HepG2 (cell line): ENCODE data around the gene CPT1A. TPM values are rescaled to one million over a fixed set of nuclear protein-coding genes. Genes with fewer than 3 reads are reported as not detected.

ENCODE experiments used
- CHCHD3 ChIP-seq: sonication (generic); formaldehyde crosslinking; IDR thresholded peaks from 2 replicates; pipeline ENCODE4 v1.8.0; 2022; ENCODE audit warnings: mild to moderate bottlenecking, missing genetic modification reagents, moderate library complexity
- FOXA3 ChIP-seq: IDR thresholded peaks from 2 replicates; pipeline ENCODE4 v1.6.1; 2016; ENCODE audit warnings: missing genetic modification reagents, missing compliant biosample characterization
- FOXO1 ChIP-seq: sonication (generic); formaldehyde crosslinking; IDR thresholded peaks from 2 replicates; pipeline ENCODE4 v1.4.0; 2020; ENCODE audit warnings: missing genetic modification reagents
- GABPA ChIP-seq, 2 experiments: IDR thresholded peaks; 2 replicates each; pipeline ENCODE4 v1.6.1; 2011 to 2016; ENCODE audit warnings: low read depth in 2 of 2, low read length in 1 of 2, missing biosample characterization in 1 of 2, missing genetic modification characterization in 1 of 2
- GFI1 ChIP-seq: sonication (generic); formaldehyde crosslinking; IDR thresholded peaks from 2 replicates; pipeline ENCODE4 v1.5.0; 2020; ENCODE audit warnings: missing genetic modification reagents, mild to moderate bottlenecking, borderline replicate concordance
- HNF4A ChIP-seq: sonication (generic); formaldehyde crosslinking; IDR thresholded peaks from 2 replicates; pipeline ENCODE4 v1.4.0; 2020; ENCODE audit warnings: missing genetic modification reagents
- MAFG ChIP-seq: sonication (generic); formaldehyde crosslinking; IDR thresholded peaks from 2 replicates; pipeline ENCODE4 v1.5.1; 2020; ENCODE audit warnings: mild to moderate bottlenecking, missing genetic modification reagents
- NFIB ChIP-seq: sonication (generic); formaldehyde crosslinking; IDR thresholded peaks from 2 replicates; pipeline ENCODE4 v1.9.0; 2021; ENCODE audit warnings: missing genetic modification reagents, mild to moderate bottlenecking, borderline replicate concordance
- NPAS2 ChIP-seq: sonication (generic); formaldehyde crosslinking; IDR thresholded peaks from 2 replicates; pipeline ENCODE4 v1.8.0; 2022; ENCODE audit warnings: mild to moderate bottlenecking, missing genetic modification reagents, borderline replicate concordance
- NR2C2 ChIP-seq: sonication (generic); formaldehyde crosslinking; IDR thresholded peaks from 2 replicates; pipeline ENCODE4 v1.4.0; 2020; ENCODE audit warnings: missing genetic modification reagents, mild to moderate bottlenecking, moderate library complexity, borderline replicate concordance
- RBM39 ChIP-seq: fragments of 200-400 bp; formaldehyde crosslinking; IDR thresholded peaks from one replicate; pipeline ENCODE4 v1.6.1; 2018; ENCODE audit warnings: antibody characterized with exemption, mild to moderate bottlenecking, low read depth, low read length; ENCODE audit not compliant: poor library complexity, severe bottlenecking
- RXRB ChIP-seq: IDR thresholded peaks from 2 replicates; pipeline ENCODE4 v1.6.1; 2016; ENCODE audit warnings: borderline replicate concordance, missing genetic modification reagents, missing compliant biosample characterization
- SMAD9 ChIP-seq: sonication (generic); formaldehyde crosslinking; IDR thresholded peaks from 2 replicates; pipeline ENCODE4 v1.5.1; 2020; ENCODE audit warnings: mild to moderate bottlenecking, missing genetic modification reagents
- ZBTB33 ChIP-seq: sonication (generic); formaldehyde crosslinking; IDR thresholded peaks from 2 replicates; pipeline ENCODE4 v1.4.0; 2020; ENCODE audit warnings: missing genetic modification reagents
- ZBTB37 ChIP-seq: sonication (generic); formaldehyde crosslinking; IDR thresholded peaks from 2 replicates; pipeline ENCODE4 v1.4.0; 2020; ENCODE audit warnings: mild to moderate bottlenecking, missing genetic modification reagents
- ZC3H4 ChIP-seq: sonication (generic); formaldehyde crosslinking; IDR thresholded peaks from 2 replicates; pipeline ENCODE4 v1.4.0; 2020; ENCODE audit warnings: missing genetic modification reagents, borderline replicate concordance
- ZFP1 ChIP-seq: IDR thresholded peaks from 2 replicates; pipeline ENCODE4 v1.6.1; 2016
- ZMAT3 ChIP-seq: sonication (generic); formaldehyde crosslinking; conservative IDR thresholded peaks from 2 replicates; pipeline ENCODE4 v1.7.0; 2021; ENCODE audit warnings: missing genetic modification reagents
- ZNF224 ChIP-seq: sonication (generic); formaldehyde crosslinking; IDR thresholded peaks from 2 replicates; pipeline ENCODE4 v1.5.0; 2020; ENCODE audit warnings: mild to moderate bottlenecking, missing genetic modification reagents
- ZNF232 ChIP-seq: sonication (generic); formaldehyde crosslinking; IDR thresholded peaks from 2 replicates; pipeline ENCODE4 v1.4.0; 2020; ENCODE audit warnings: missing genetic modification reagents, borderline replicate concordance
- ZNF839 ChIP-seq: sonication (generic); formaldehyde crosslinking; IDR thresholded peaks from 2 replicates; pipeline ENCODE4 v1.4.0; 2020; ENCODE audit warnings: missing genetic modification reagents, mild to moderate bottlenecking, borderline replicate concordance
- polyA plus RNA-seq, 8 experiments: library from polyadenylated mRNA; depleted of rRNA in 3 of 8; stranded (reverse) in 7 of 8; unstranded in 1 of 8; fragments of >200 nt; fragmentation: Illumina TruSeq in 4 of 8; extraction: Trizol in 4 of 8; gene quantifications; 2 replicates each; pipeline versions ENCODE4 v1.2.1 to v1.2.3, GENCODE V29; 2011 to 2016; ENCODE audit warnings: low read depth in 4 of 8, missing spikeins in 1 of 8, mixed read lengths in 1 of 8; ENCODE audit not compliant: insufficient read depth in 1 of 8
- total RNA-seq, 5 experiments: library from RNA; depleted of rRNA; stranded (reverse); fragments of >200 nt; fragmentation: Illumina TruSeq; extraction: Trizol; gene quantifications; 2 replicates each; pipeline ENCODE4 v1.2.3, GENCODE V29; 2016; ENCODE audit warnings: low read depth in 1 of 5
- TF ChIP-seq, protein P1 (sequence below): IDR thresholded peaks from 2 replicates; pipeline ENCODE4 v1.6.1; 2016; ENCODE audit warnings: missing compliant biosample characterization, missing genetic modification reagents, borderline replicate concordance
- TF ChIP-seq, protein P2 (sequence below): sonication (generic); formaldehyde crosslinking; IDR thresholded peaks from 2 replicates; pipeline ENCODE4 v1.9.0; 2021; ENCODE audit warnings: missing genetic modification reagents, borderline replicate concordance

Gene CPT1A
- total and polyA plus RNA-seq, 2 of the 13 experiments (the other 11 are each of a cell fraction or from before 2014, with no cell fraction given) = 7.0 to 7.1 TPM

GRCh38 chr11:68840661-68841653, 759 bp downstream of the CPT1A start (continued):
- TF ChIP-seq RXRB (CRISPR knock-in tag) (peak; percentile 88), NR2C2 (CRISPR knock-in tag) (0 out of 2 replicates have a peak, but pooled peaks have one; percentile 17), ZBTB33 (CRISPR knock-in tag) (no peak), NPAS2 (CRISPR knock-in tag) (no peak), ZBTB37 (CRISPR knock-in tag) (no peak), ZC3H4 (CRISPR knock-in tag) (no peak), FOXO1 (CRISPR knock-in tag) (peak; percentile 56; the same call in 1 of the 2 replicates), RBM39 (no peak), ZNF839 (CRISPR knock-in tag) (0 out of 2 replicates have a peak, but pooled peaks have one; percentile 46), CHCHD3 (CRISPR knock-in tag) (0 out of 2 replicates have a peak, but pooled peaks have one; percentile 55), MAFG (CRISPR knock-in tag) (0 out of 2 replicates have a peak, but pooled peaks have one; percentile 55), ZNF224 (CRISPR knock-in tag) (no peak), ZFP1 (CRISPR knock-in tag) (no peak), ZMAT3 (0 out of 2 replicates have a peak, but pooled peaks have one; percentile 23), GABPA (IDR thresholded peaks at IDR 0.05; ENCODE audit: low read depth, low read length) (no peak), GABPA (CRISPR knock-in tag; IDR thresholded peaks at IDR 0.05; ENCODE audit: low read depth) (no peak), GFI1 (no peak), NFIB (CRISPR knock-in tag) (no peak), SMAD9 (CRISPR knock-in tag) (no peak), ZNF232 (CRISPR knock-in tag) (no peak), FOXA3 (CRISPR knock-in tag) (0 out of 2 replicates have a peak, but pooled peaks have one; percentile 39), HNF4A (CRISPR knock-in tag) (peak; percentile 25; the same call in 1 of the 2 replicates)
- TF ChIP-seq, protein P1, sequence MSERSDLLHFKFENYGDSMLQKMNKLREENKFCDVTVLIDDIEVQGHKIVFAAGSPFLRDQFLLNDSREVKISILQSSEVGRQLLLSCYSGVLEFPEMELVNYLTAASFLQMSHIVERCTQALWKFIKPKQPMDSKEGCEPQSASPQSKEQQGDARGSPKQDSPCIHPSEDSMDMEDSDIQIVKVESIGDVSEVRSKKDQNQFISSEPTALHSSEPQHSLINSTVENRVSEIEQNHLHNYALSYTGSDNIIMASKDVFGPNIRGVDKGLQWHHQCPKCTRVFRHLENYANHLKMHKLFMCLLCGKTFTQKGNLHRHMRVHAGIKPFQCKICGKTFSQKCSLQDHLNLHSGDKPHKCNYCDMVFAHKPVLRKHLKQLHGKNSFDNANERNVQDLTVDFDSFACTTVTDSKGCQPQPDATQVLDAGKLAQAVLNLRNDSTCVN = no peak
- TF ChIP-seq, protein P2, sequence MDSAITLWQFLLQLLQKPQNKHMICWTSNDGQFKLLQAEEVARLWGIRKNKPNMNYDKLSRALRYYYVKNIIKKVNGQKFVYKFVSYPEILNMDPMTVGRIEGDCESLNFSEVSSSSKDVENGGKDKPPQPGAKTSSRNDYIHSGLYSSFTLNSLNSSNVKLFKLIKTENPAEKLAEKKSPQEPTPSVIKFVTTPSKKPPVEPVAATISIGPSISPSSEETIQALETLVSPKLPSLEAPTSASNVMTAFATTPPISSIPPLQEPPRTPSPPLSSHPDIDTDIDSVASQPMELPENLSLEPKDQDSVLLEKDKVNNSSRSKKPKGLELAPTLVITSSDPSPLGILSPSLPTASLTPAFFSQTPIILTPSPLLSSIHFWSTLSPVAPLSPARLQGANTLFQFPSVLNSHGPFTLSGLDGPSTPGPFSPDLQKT = no peak
